Liver (tissue), 9 donors: ENCODE measurements around the gene EVC2. TPM values are rescaled to one million over a fixed set of nuclear protein-coding genes. Genes with fewer than 3 reads are reported as not detected.
A peak's percentile ranks its signal among the peaks of the same experiment; 100 is the strongest.

Experiments used
- DNase-seq: peaks from one replicate; pipeline ENCODE4 v3.0.0-alpha.2; 2017; ENCODE audit warnings: low spot score
- H3K27ac ChIP-seq, 2 donors: one replicate each; pipeline ENCODE4 v1.7.0; 2013; ENCODE audit warnings: inconsistent platforms in 2 of 2, low read length in 2 of 2, control low read depth in 1 of 2, low read depth in 1 of 2, mild to moderate bottlenecking in 1 of 2
- H3K27me3 ChIP-seq, 4 donors: one replicate each; pipeline versions ENCODE4 v1.6.1 to v1.7.0; 2013; ENCODE audit warnings: low read length in 3 of 4, inconsistent platforms in 1 of 4, mild to moderate bottlenecking in 1 of 4, moderate library complexity in 1 of 4; ENCODE audit not compliant: control insufficient read depth in 4 of 4, insufficient read depth in 4 of 4
- H3K36me3 ChIP-seq, 4 donors: one replicate each; pipeline versions ENCODE4 v1.6.1 to v1.7.0; 2013; ENCODE audit warnings: low read length in 3 of 4, mild to moderate bottlenecking in 3 of 4, low read depth in 1 of 4, moderate library complexity in 1 of 4; ENCODE audit not compliant: control insufficient read depth in 4 of 4, insufficient read depth in 3 of 4
- H3K4me1 ChIP-seq, 4 donors: one replicate each; pipeline versions ENCODE4 v1.6.1 to v1.7.0; 2013; ENCODE audit warnings: low read length in 3 of 4, mild to moderate bottlenecking in 3 of 4, moderate library complexity in 1 of 4; ENCODE audit not compliant: control insufficient read depth in 4 of 4, insufficient read depth in 4 of 4
- H3K4me3 ChIP-seq, 3 donors: one replicate each; pipeline versions ENCODE4 v1.6.1 to v1.7.0; 2013; ENCODE audit warnings: low read length in 3 of 3, control low read depth in 1 of 3, low read depth in 1 of 3, mild to moderate bottlenecking in 1 of 3
- H3K9ac ChIP-seq, 2 donors: one replicate each; pipeline ENCODE4 v1.7.0; 2013; ENCODE audit warnings: low read length in 2 of 2, mild to moderate bottlenecking in 2 of 2, moderate library complexity in 2 of 2, control low read depth in 1 of 2, low read depth in 1 of 2
- H3K9me3 ChIP-seq, 4 donors: one replicate each; pipeline versions ENCODE4 v1.6.1 to v1.7.0; 2013; ENCODE audit warnings: low read length in 3 of 4; ENCODE audit not compliant: control insufficient read depth in 4 of 4
- ATF3 ChIP-seq: IDR thresholded peaks from 2 replicates; pipeline ENCODE4 v1.6.1; 2016; ENCODE audit warnings: antibody characterized with exemption
- CTCF ChIP-seq: fragments of 150-350 bp; IDR thresholded peaks from 2 replicates; pipeline ENCODE4 v1.5.1; 2017; ENCODE audit warnings: improper control_type of control experiment, low read depth, low read length; ENCODE audit not compliant: missing input control
- FOXA1 ChIP-seq: IDR thresholded peaks from 2 replicates; pipeline ENCODE4 v1.6.1; 2016; ENCODE audit warnings: antibody characterized with exemption
- FOXA2 ChIP-seq: IDR thresholded peaks from 2 replicates; pipeline ENCODE4 v1.6.1; 2016; ENCODE audit warnings: antibody characterized with exemption
- GABPA ChIP-seq, 2 donors: IDR thresholded peaks in 1 of 2; conservative IDR thresholded peaks in 1 of 2; 2 replicates each; pipeline ENCODE4 v1.6.1; 2016; ENCODE audit warnings: antibody characterized with exemption in 2 of 2, mild to moderate bottlenecking in 1 of 2, moderate library complexity in 1 of 2
- HNF4A ChIP-seq, 2 donors: conservative IDR thresholded peaks; 2 replicates each; pipeline ENCODE4 v1.6.1; 2016; ENCODE audit warnings: antibody characterized with exemption in 2 of 2, mild to moderate bottlenecking in 2 of 2
- HNF4G ChIP-seq: IDR thresholded peaks from 2 replicates; pipeline ENCODE4 v1.6.1; 2016; ENCODE audit warnings: antibody characterized with exemption
- JUND ChIP-seq, 2 donors: IDR thresholded peaks; 2 replicates each; pipeline ENCODE4 v1.6.1; 2016; ENCODE audit warnings: antibody characterized with exemption in 2 of 2
- NR2F2 ChIP-seq: IDR thresholded peaks from 2 replicates; pipeline ENCODE4 v1.6.1; 2016; ENCODE audit warnings: antibody characterized with exemption
- RAD21 ChIP-seq, 2 donors: IDR thresholded peaks; 2 replicates each; pipeline ENCODE4 v1.6.1; 2016; ENCODE audit warnings: antibody characterized with exemption in 2 of 2, mild to moderate bottlenecking in 2 of 2
- RXRA ChIP-seq, 2 donors: IDR thresholded peaks; 2 replicates each; pipeline ENCODE4 v1.6.1; 2017 to 2018; ENCODE audit warnings: antibody characterized with exemption in 2 of 2, mild to moderate bottlenecking in 1 of 2
- SP1 ChIP-seq: IDR thresholded peaks from 2 replicates; pipeline ENCODE4 v1.6.1; 2018; ENCODE audit warnings: antibody characterized with exemption, mild to moderate bottlenecking
- TAF1 ChIP-seq: conservative IDR thresholded peaks from 2 replicates; pipeline ENCODE4 v1.6.1; 2016; ENCODE audit warnings: antibody characterized with exemption, mild to moderate bottlenecking
- YY1 ChIP-seq: IDR thresholded peaks from 2 replicates; pipeline ENCODE4 v1.6.1; 2016; ENCODE audit warnings: antibody characterized with exemption, mild to moderate bottlenecking
- ZBTB33 ChIP-seq: IDR thresholded peaks from 2 replicates; pipeline ENCODE4 v1.6.1; 2016; ENCODE audit warnings: antibody characterized with exemption
- WGBS: extraction: QIAGEN DNeasy Blood & Tissue Kit; methylation state at CpG from one replicate; pipeline ENCODE4 v1.1.7; 2013; 5-methylcytosine and 5-hydroxymethylcytosine counted together
- polyA plus RNA-seq, 2 donors: library from polyadenylated mRNA; stranded (reverse) in 1 of 2; unstranded in 1 of 2; fragments of 200-250 nt in 1 of 2; fragments of >200 nt in 1 of 2; fragmentation: Nextera tagmentation in 1 of 2; extraction: Ambion mirVana in 1 of 2; gene quantifications; one replicate each; pipeline versions ENCODE4 v1.2.1 to v1.2.3, GENCODE V29; 2013 to 2015
- total RNA-seq, 2 donors: library from RNA; depleted of rRNA; stranded (reverse); fragments of >200 nt; gene quantifications; one replicate each; pipeline ENCODE4 v1.2.3, GENCODE V29; 2014
- TF ChIP-seq, protein P1 (sequence below): IDR thresholded peaks from 2 replicates; pipeline ENCODE4 v1.6.1; 2016; ENCODE audit warnings: antibody characterized with exemption
- TF ChIP-seq, protein P2 (sequence below): IDR thresholded peaks from 2 replicates; pipeline ENCODE4 v1.6.1; 2016; ENCODE audit warnings: antibody characterized with exemption, mild to moderate bottlenecking
- donor health status: healthy.
- donor health status: healthy.
- donor health status: healthy.
- donor health status: healthy.
- donor health status: healthy.

EVC2 gene
- total and polyA plus RNA-seq, 4 donors = 0.26 to 1.3 (median 0.57) TPM

DNA sequence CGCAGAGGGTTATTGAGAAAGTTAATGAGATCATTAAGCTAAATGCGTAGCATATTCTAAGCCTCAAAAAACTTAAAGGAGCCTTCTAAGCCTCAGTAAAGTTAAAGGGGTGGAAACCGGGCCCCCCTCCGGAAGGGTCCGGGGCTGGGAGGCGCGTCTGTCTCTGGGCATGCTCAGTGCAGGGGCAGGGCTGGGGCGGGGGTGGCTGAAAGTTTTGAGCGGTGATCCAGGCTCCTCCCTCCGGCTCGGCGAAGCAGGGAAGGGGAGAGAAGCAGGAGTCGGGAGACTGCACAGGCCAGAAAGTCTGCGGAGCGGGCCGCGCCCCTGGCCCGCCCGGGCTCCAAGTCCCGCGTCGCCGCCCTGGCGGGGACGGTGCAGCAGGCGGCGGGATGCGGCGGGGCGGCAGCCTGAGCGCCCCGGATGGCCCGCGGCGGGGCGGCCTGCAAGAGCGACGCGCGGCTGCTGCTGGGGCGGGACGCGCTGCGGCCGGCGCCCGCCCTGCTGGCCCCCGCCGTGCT, 2.7 kb upstream of the EVC2 start, which contains the start of gene EVC:
TSS of gene EVC (plus strand) at position 241 of the 518 bp plus-strand sequence. CDS start at position 421, 180 bp downstream.
- peak within 1 kb of the TSS; percentile 32 to 62 (median 59) for H3K4me3 ChIP-seq
- TF ChIP-seq RAD21 (IDR thresholded peaks at IDR 0.05) = no peak
- TF ChIP-seq RXRA (IDR thresholded peaks at IDR 0.05) = no peak
- TF ChIP-seq, protein P1, sequence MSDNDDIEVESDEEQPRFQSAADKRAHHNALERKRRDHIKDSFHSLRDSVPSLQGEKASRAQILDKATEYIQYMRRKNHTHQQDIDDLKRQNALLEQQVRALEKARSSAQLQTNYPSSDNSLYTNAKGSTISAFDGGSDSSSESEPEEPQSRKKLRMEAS = no peak
- no peak for TF ChIP-seq FOXA1
- no peak for TF ChIP-seq ZBTB33
- TF ChIP-seq, protein P2, sequence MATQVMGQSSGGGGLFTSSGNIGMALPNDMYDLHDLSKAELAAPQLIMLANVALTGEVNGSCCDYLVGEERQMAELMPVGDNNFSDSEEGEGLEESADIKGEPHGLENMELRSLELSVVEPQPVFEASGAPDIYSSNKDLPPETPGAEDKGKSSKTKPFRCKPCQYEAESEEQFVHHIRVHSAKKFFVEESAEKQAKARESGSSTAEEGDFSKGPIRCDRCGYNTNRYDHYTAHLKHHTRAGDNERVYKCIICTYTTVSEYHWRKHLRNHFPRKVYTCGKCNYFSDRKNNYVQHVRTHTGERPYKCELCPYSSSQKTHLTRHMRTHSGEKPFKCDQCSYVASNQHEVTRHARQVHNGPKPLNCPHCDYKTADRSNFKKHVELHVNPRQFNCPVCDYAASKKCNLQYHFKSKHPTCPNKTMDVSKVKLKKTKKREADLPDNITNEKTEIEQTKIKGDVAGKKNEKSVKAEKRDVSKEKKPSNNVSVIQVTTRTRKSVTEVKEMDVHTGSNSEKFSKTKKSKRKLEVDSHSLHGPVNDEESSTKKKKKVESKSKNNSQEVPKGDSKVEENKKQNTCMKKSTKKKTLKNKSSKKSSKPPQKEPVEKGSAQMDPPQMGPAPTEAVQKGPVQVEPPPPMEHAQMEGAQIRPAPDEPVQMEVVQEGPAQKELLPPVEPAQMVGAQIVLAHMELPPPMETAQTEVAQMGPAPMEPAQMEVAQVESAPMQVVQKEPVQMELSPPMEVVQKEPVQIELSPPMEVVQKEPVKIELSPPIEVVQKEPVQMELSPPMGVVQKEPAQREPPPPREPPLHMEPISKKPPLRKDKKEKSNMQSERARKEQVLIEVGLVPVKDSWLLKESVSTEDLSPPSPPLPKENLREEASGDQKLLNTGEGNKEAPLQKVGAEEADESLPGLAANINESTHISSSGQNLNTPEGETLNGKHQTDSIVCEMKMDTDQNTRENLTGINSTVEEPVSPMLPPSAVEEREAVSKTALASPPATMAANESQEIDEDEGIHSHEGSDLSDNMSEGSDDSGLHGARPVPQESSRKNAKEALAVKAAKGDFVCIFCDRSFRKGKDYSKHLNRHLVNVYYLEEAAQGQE = no peak
- no peak for TF ChIP-seq YY1
- TF ChIP-seq GABPA (IDR thresholded peaks at IDR 0.05 in 1 of 2, conservative IDR thresholded peaks at IDR 0.05 in 1 of 2) = no peak
- no peak for TF ChIP-seq SP1
- TF ChIP-seq NR2F2 = no peak
- TF ChIP-seq HNF4G = no peak
- no peak for TF ChIP-seq JUND (IDR thresholded peaks at IDR 0.05)
- peak within 1 kb of the TSS in 1 of 2 donors; percentile 6 for H3K9ac ChIP-seq
- peaks cover 0 to 28% (median 15%) of the 10 kb centered on the region in 4 donors for H3K4me1 ChIP-seq
- peak; percentile 66 for DNase-seq
- WGBS = 2% methylated on average over 49 of the region's 49 CpGs
- no peaks in the 10 kb centered on the region for H3K36me3 ChIP-seq
- H3K9me3 ChIP-seq = peaks cover 0 to 2% (median 0%) of the 10 kb centered on the region in 4 donors
- H3K27ac ChIP-seq = peak within 1 kb of the TSS in 1 of 2 donors; percentile 43
- H3K27me3 ChIP-seq = peaks cover 0 to 10% (median 1%) of the 10 kb centered on the region in 4 donors

GRCh38 chr4:5710065-5710960, 2.0 kb upstream of the EVC2 start:
- peaks cover 0 to 28% (median 15%) of the 10 kb centered on the region in 4 donors for H3K4me1 ChIP-seq
- H3K9ac ChIP-seq = no peak overlapping the region
- peaks cover 0 to 10% (median 1%) of the 10 kb centered on the region in 4 donors for H3K27me3 ChIP-seq
- peaks cover 0 to 2% (median 0%) of the 10 kb centered on the region in 4 donors for H3K9me3 ChIP-seq
- 11% methylated on average over 13 of the region's 13 CpGs for WGBS
- H3K36me3 ChIP-seq = no peaks in the 10 kb centered on the region
- no peak for TF ChIP-seq ZBTB33
- no peak for TF ChIP-seq YY1
- no peak for TF ChIP-seq RAD21 (IDR thresholded peaks at IDR 0.05)
- TF ChIP-seq ATF3 = no peak
- TF ChIP-seq GABPA (IDR thresholded peaks at IDR 0.05 in 1 of 2, conservative IDR thresholded peaks at IDR 0.05 in 1 of 2) = no peak
- peak; percentile 16 for TF ChIP-seq FOXA1
- TF ChIP-seq FOXA2 = no peak
- TF ChIP-seq, protein P1 = no peak
- peak in 1 of 2 donors; percentile 15 for TF ChIP-seq RXRA (IDR thresholded peaks at IDR 0.05)
- no peak for TF ChIP-seq HNF4G
- TF ChIP-seq CTCF = peak; percentile 7
- no peak for TF ChIP-seq TAF1
- no peak for TF ChIP-seq NR2F2
- no peak for TF ChIP-seq JUND (IDR thresholded peaks at IDR 0.05)
- TF ChIP-seq SP1 = no peak
- TF ChIP-seq HNF4A (conservative IDR thresholded peaks at IDR 0.05) = peak in 1 of 2 donors; percentile 25
- H3K4me3 ChIP-seq = peak overlapping the region in 2 of 3 donors; percentile 32 to 59
- DNase-seq = no peak
- peak overlapping the region in 1 of 2 donors; percentile 43 for H3K27ac ChIP-seq
